Measurements from ENCODE around the gene ARNT2.

GRCh38 chr15:80484333-80484864 is 80.2 kb downstream of the ARNT2 start:
- TF ChIP-seq CTCF (IDR thresholded peaks at IDR 0.05; ENCODE audit: low read depth, low read length), result no peak
- no peak for TF ChIP-seq MAX (IDR thresholded peaks at IDR 0.05; ENCODE audit: low read depth, low read length)

Data from NB4 (cell line).